K562 (cell line): ENCODE results near the gene STK11. TPM values are rescaled to one million over a fixed set of nuclear protein-coding genes. Genes with fewer than 3 reads are reported as not detected.

Experiments
- ATAC-seq: fragments of 200-7000 bp; cut with Tn5 transposase; 3 replicates; pipeline ENCODE4 v1.9.1; 2020; ENCODE audit warnings: moderate library complexity
- BruUV-seq: library from RNA; stranded (reverse); fragments of 400-500 nt; replicated peaks from 2 replicates; lab custom pipeline; 2021; lab: Mats Ljungman, UMichigan
- CTCF ChIA-PET: fragments of 300-600 bp; formaldehyde crosslinking; extraction: SDS; loops from one replicate; lab custom pipeline; 2021; ENCODE audit warnings: low intra/inter-chr PET ratio; lab: Yijun Ruan, JAX
- POLR2A ChIA-PET: fragments of 300-600, 350-650 bp; sonication (Branson Sonifier 250); formaldehyde crosslinking; extraction: SDS; loops from one replicate; lab custom pipeline; 2021; ENCODE audit warnings: antibody characterized with exemption, inconsistent platforms; lab: Yijun Ruan, JAX
- DNase-seq, 4 experiments: peaks; one replicate each; pipeline versions ENCODE4 v3.0.0 to v3.0.0-alpha.2; 2011 to 2018; ENCODE audit warnings: low spot score in 3 of 4, mixed read lengths in 3 of 4; ENCODE audit errors: extremely low read depth in 1 of 4
- FAIRE-seq: peaks from 2 replicates; lab custom pipeline; 2011; peaks lifted over from hg19 to GRCh38; lab: Jason Lieb, UNC
- H2AFZ ChIP-seq: 2 replicates; pipeline ENCODE4 v1.6.0; 2011; ENCODE audit warnings: low read depth, low read length, control low read depth, inconsistent platforms
- H3K27ac ChIP-seq: fragments of 200-600 bp; 3 replicates; pipeline ENCODE4 v1.8.0; 2011; ENCODE audit warnings: low read depth, mild to moderate bottlenecking, control low read depth, inconsistent platforms, low read length, moderate library complexity, mixed read lengths; ENCODE audit errors: extremely low read depth
- H3K27me3 ChIP-seq, 2 experiments: fragments of 300-600 bp in 1 of 2; 2 replicates in 1 of 2; 3 replicates in 1 of 2; pipeline versions ENCODE4 v1.6.0 to v1.8.0; 2011; ENCODE audit warnings: inconsistent platforms in 2 of 2, low read length in 2 of 2, mild to moderate bottlenecking in 1 of 2, mixed read lengths in 1 of 2, moderate library complexity in 1 of 2; ENCODE audit not compliant: control insufficient read depth in 2 of 2, insufficient read depth in 2 of 2
- H3K36me3 ChIP-seq: fragments of 300-600 bp; 3 replicates; pipeline ENCODE4 v1.8.0; 2011; ENCODE audit warnings: mild to moderate bottlenecking, low read length, inconsistent platforms; ENCODE audit not compliant: control insufficient read depth, insufficient read depth
- H3K4me1 ChIP-seq, 2 experiments: fragments of 200-600 bp in 1 of 2; replicated peaks in 1 of 2; 2 replicates in 1 of 2; 3 replicates in 1 of 2; pipeline versions ENCODE4 v1.5.1 to v1.8.0; 2011; ENCODE audit warnings: inconsistent platforms in 2 of 2, low read length in 2 of 2, mild to moderate bottlenecking in 1 of 2, mixed read lengths in 1 of 2, moderate library complexity in 1 of 2; ENCODE audit not compliant: control insufficient read depth in 2 of 2, insufficient read depth in 2 of 2
- H3K4me2 ChIP-seq: 2 replicates; pipeline ENCODE4 v1.6.1; 2011; ENCODE audit warnings: low read length, control low read depth, inconsistent platforms, mixed read lengths; ENCODE audit not compliant: insufficient read depth
- H3K4me3 ChIP-seq: fragments of 200-600 bp; sonication (generic), shearing (Covaris generic); 2 replicates; pipeline ENCODE4 v1.5.1; 2016; ENCODE audit warnings: control low read depth, inconsistent platforms
- H3K79me2 ChIP-seq: fragments of 200-600 bp; 3 replicates; pipeline ENCODE4 v1.8.0; 2011; ENCODE audit warnings: low read length, inconsistent platforms; ENCODE audit not compliant: control insufficient read depth, insufficient read depth
- H3K9ac ChIP-seq, 2 experiments: 2 replicates each; pipeline versions ENCODE4 v1.6.0 to v1.6.1; 2011; ENCODE audit warnings: low read depth in 2 of 2, low read length in 2 of 2, control low read depth in 1 of 2, inconsistent platforms in 1 of 2, mild to moderate bottlenecking in 1 of 2, mixed read lengths in 1 of 2; ENCODE audit not compliant: insufficient read depth in 1 of 2
- H3K9me1 ChIP-seq: one replicate; pipeline ENCODE4 v1.6.0; 2011; ENCODE audit warnings: inconsistent platforms, mild to moderate bottlenecking, low read length, moderate library complexity; ENCODE audit not compliant: control insufficient read depth, insufficient read depth
- H3K9me3 ChIP-seq: replicated peaks from 2 replicates; pipeline ENCODE4 v1.5.1; 2011; ENCODE audit warnings: low read depth, low read length, inconsistent platforms; ENCODE audit not compliant: control insufficient read depth, insufficient read depth
- H4K20me1 ChIP-seq: replicated peaks from 2 replicates; pipeline ENCODE4 v1.6.1; 2011; ENCODE audit warnings: low read length, inconsistent platforms, mixed read lengths; ENCODE audit not compliant: control insufficient read depth, insufficient read depth
- ASH1L ChIP-seq: fragments of 450-650 bp; IDR thresholded peaks from 2 replicates; pipeline ENCODE4 v1.6.1; 2018; ENCODE audit warnings: borderline replicate concordance, mild to moderate bottlenecking, low read depth; ENCODE audit not compliant: partially characterized antibody
- CEBPB ChIP-seq: fragments of 450-650 bp; IDR thresholded peaks from 2 replicates; pipeline ENCODE4 v1.6.1; 2016; ENCODE audit warnings: missing genetic modification characterization, missing compliant biosample characterization
- DIDO1 ChIP-seq: fragments of 450-650 bp; IDR thresholded peaks from 2 replicates; pipeline ENCODE4 v1.6.1; 2016; ENCODE audit warnings: low read depth, missing biosample characterization, missing genetic modification characterization
- FOXA1 ChIP-seq: fragments of 450-650 bp; IDR thresholded peaks from 2 replicates; pipeline ENCODE4 v1.6.1; 2016; ENCODE audit warnings: mild to moderate bottlenecking, borderline replicate concordance
- NFIC ChIP-seq: fragments of 450-650 bp; IDR thresholded peaks from 2 replicates; pipeline ENCODE4 v1.6.1; 2017; ENCODE audit warnings: mild to moderate bottlenecking, inconsistent platforms
- RBM15 ChIP-seq: fragments of 200-400 bp; formaldehyde crosslinking; IDR thresholded peaks from 2 replicates; pipeline ENCODE4 v1.6.1; 2018; ENCODE audit warnings: mild to moderate bottlenecking, low read length, moderate library complexity; ENCODE audit not compliant: insufficient read depth
- TARDBP ChIP-seq: fragments of 450-650 bp; IDR thresholded peaks from 2 replicates; pipeline ENCODE4 v1.6.1; 2016
- ZFP36 ChIP-seq: fragments of 150-350 bp; IDR thresholded peaks from 2 replicates; pipeline ENCODE4 v1.6.1; 2018; ENCODE audit warnings: low read length, low read depth; ENCODE audit not compliant: partially characterized antibody
- WGBS: fragments of 100-300 bp; shearing (Covaris generic); methylation state at CpG from one replicate; pipeline ENCODE4 v1.1.6; 2016; ENCODE audit warnings: low coverage, mixed read lengths; ENCODE audit not compliant: insufficient coverage; ENCODE audit errors: missing lambda C conversion rate; 5-methylcytosine and 5-hydroxymethylcytosine counted together
- in situ Hi-C: fragments of 300-500 bp; cut with MboI; formaldehyde crosslinking; loops from 4 replicates; pipeline ENCODE4 v1.15.0; 2018; ENCODE audit warnings: inconsistent platforms, mixed read lengths
- intact Hi-C: fragments of 100-400 bp; cut with micrococcal nuclease; formaldehyde crosslinking; loops from 2 replicates; pipeline ENCODE4 v1.14.2; 2022
- polyA plus RNA-seq, 8 experiments: library from polyadenylated mRNA; depleted of rRNA in 4 of 8; stranded (reverse) in 5 of 8; unstranded in 3 of 8; fragments of >200 nt; fragmentation: Nextera tagmentation in 2 of 8; fragmentation: Illumina TruSeq in 1 of 8; extraction: Ambion mirVana in 2 of 8; extraction: Trizol in 1 of 8; gene quantifications; 2 replicates each; pipeline versions ENCODE4 v1.2.1 to v1.2.3, GENCODE V29; 2011 to 2014; ENCODE audit warnings: inconsistent platforms in 1 of 8, missing spikeins in 1 of 8
- total RNA-seq, 7 experiments: library from RNA; depleted of rRNA in 6 of 7; stranded (reverse); fragments of >200 nt in 6 of 7; fragmentation: Illumina TruSeq in 2 of 7; extraction: Trizol in 2 of 7; gene quantifications; 2 replicates each; pipeline versions ENCODE4 v1.2.1 to v1.2.3, GENCODE V29; 2011 to 2021; ENCODE audit warnings: low replicate concordance in 1 of 7
- TF ChIP-seq, protein P1 (sequence below), 2 experiments: fragments of 450-650 bp in 1 of 2; sonication (generic) in 1 of 2; formaldehyde crosslinking in 1 of 2; IDR thresholded peaks in 1 of 2; conservative IDR thresholded peaks in 1 of 2; 2 replicates each; pipeline versions ENCODE4 v1.6.1 to v1.8.1; 2016 to 2023; ENCODE audit warnings: mild to moderate bottlenecking in 2 of 2, moderate library complexity in 2 of 2, inconsistent platforms in 1 of 2, missing genetic modification reagents in 1 of 2

STK11 gene
- total and polyA plus RNA-seq, 9 of the 15 experiments (the other 6 are each of a cell fraction or from before 2014, with no cell fraction given) = 0.15 to 96.5 (median 31.7) TPM

DNA sequence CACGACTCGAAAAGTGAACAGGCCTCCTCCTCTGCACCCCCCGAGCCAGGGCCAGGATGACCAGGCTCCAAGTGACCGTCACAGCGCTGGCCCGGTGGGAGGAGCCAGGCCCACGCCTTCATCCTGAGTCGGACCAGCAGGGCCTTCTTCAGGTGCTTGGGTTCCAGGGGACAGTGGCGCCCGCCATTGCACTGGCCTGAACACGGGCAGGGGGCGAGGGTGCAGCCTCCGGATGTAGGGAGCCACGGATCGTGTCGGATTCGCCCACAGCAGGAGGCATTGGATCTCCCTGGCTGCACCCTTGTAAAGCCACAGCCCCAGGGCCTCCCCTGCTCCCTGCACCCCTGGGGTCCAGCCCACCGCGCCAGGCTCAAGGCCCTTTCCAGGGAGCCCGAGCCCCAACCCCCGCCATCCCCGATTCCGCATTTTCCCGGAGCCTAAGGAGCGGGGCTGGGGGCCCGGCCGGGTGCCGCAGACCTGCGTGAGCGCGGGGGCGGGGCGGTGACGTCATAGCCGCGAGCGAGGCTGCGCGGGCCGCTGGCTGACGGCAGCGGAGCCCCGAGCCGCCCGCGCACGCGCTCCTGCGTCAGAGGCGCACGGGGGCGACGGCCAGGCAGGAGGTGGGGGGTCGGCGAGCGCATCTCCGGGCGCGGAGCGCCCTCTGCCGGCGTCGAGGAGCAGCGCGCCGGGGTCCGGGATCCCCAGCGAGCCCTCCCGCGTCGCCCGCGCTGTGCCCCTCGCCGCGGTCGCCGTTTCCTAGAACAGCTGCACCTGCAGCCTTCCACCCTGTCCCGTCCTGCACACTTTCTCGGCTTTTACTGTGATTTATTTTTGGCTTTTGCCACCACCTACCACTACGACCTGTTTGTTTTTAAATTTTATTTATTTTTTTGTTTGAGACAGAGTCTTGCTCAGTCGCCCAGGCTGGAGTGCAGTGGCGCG is 34.5 kb downstream of the STK11 start (continued):
- TF ChIP-seq NFIC (peak; percentile 4; the same call in 1 of the 2 replicates), ASH1L (no peak)

DNA sequence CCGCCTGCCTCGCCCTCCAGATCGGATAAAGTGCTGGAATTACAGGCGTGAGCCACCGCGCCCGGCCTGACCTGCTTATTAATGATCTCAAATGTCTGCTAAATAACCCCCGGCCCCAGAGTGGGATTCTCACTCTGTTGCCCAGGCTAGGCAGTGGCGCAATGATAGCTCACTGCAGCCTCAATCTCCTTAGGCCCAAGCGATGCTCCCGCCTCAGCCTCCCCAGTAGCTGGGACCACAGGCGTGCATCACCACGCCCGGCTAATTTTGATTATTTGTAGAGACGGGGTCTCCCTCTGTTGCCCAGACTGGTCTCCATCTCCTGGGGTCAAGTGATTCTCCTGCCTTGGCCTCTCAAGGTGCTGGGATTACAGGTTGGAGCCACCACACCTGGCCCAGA is 35.3 kb downstream of the STK11 start:
- 61% methylated on average over 15 of the region's 15 CpGs for WGBS
- DNase-seq = no peak
- peaks cover 4% of the 10 kb centered on the region for H3K9me1 ChIP-seq
- peaks cover 43 to 98% of the 10 kb centered on the region in 2 experiments for H3K4me1 ChIP-seq
- CTCF ChIA-PET = interaction anchor here (1.1 to 4.8 kb wide), 3 partner anchors 19 to 319 kb away, joined by 3 to 29 read pairs (median 21); no protein-coding TSS in a partner anchor
- H4K20me1 ChIP-seq = 0 out of 2 replicates have a peak, but pooled peaks cover 5% of the 10 kb centered on the region
- 0 out of 2 replicates have a peak overlapping the region, but pooled peaks have one; percentile 100 for H3K4me3 ChIP-seq
- no peaks in the 10 kb centered on the region for H3K9me3 ChIP-seq
- peak overlapping the region; percentile 96 for H3K4me2 ChIP-seq
- H3K79me2 ChIP-seq = peaks cover 50% of the 10 kb centered on the region
- in situ Hi-C loops = loop anchor here (5.0 to 25.0 kb wide), 2 partner anchors 319 to 479 kb away; partner anchors contain the start of gene MISP
- no peak for ATAC-seq
- no TSS peak for BruUV-seq
- H3K27ac ChIP-seq = peak overlapping the region; percentile 89; the same call in 2 of the 3 replicates
- no peak for TF ChIP-seq RBM15
- TF ChIP-seq CEBPB (tag) = peak; percentile 23; the same call in 1 of the 2 replicates
- TF ChIP-seq ZFP36 = no peak
- TF ChIP-seq, protein P1, sequence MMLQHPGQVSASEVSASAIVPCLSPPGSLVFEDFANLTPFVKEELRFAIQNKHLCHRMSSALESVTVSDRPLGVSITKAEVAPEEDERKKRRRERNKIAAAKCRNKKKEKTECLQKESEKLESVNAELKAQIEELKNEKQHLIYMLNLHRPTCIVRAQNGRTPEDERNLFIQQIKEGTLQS (IDR thresholded peaks at IDR 0.05) = no peak
- TF ChIP-seq, protein P1 (CRISPR knock-in tag; conservative IDR thresholded peaks at IDR 0.05) = 0 out of 2 replicates have a peak, but pooled peaks have one; percentile 45
- TF ChIP-seq DIDO1 (tag) = no peak
- TF ChIP-seq FOXA1 = no peak
- TF ChIP-seq TARDBP = no peak
- H3K36me3 ChIP-seq = peaks cover 34% of the 10 kb centered on the region; the same call in 2 of the 3 replicates
- no peaks in the 10 kb centered on the region for H3K27me3 ChIP-seq
- POLR2A ChIA-PET = interaction anchor here (0.6 to 5.6 kb wide), 8 partner anchors 28 to 1284 kb away, joined by 3 to 90 read pairs (median 4); partner anchors contain the start of gene CIRBP
- FAIRE-seq = no peak
- peak overlapping the region; percentile 69 for H2AFZ ChIP-seq
- intact Hi-C loops = loop anchor here (1.0 to 5.0 kb wide), 3 partner anchors 128 to 379 kb away; no protein-coding TSS in a partner anchor
- peak overlapping the region; percentile 86 to 98; a peak in 3 of 4 replicates for H3K9ac ChIP-seq
